Measurements from ENCODE around the gene TCF3.

- no peak for TF ChIP-seq CTCF (conservative IDR thresholded peaks at IDR 0.05; ENCODE audit: low read length)
- TF ChIP-seq EZH2phosphoT487 (IDR thresholded peaks at IDR 0.05; ENCODE audit: borderline replicate concordance) = no peak
These were observed 47.8 kb upstream of the TCF3 start for GRCh38 chr19:1699998-1700732.
